ENCODE results near the gene IFI6. TPM values are rescaled to one million over a fixed set of nuclear protein-coding genes. Genes with fewer than 3 reads are reported as not detected.

IFI6 gene
- total RNA-seq, 1 experiment from 2014 or later: 19.4 TPM

DNA sequence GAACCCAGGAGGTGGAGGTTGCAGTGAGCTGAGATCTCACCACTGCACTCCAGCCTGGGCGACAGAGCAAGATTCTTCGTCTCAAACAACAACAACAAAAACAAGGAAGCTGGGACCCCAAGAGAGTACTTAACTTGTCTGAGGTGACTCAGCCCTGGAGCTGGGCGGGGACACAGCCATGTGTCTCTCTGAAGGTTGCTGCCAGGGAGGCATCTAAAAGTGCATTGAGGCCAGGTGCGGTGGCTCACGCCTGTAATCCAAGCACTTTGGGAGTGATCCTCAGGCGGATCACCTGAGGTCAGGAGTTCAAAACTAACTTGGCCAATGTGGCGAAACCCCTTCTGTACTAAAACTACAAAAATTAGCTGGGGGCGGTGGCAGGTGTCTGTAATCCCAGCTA, 7.7 kb downstream of the IFI6 start:
- POLR2A ChIA-PET (ENCODE audit: low non-redundant PET): no interaction called here

DNA sequence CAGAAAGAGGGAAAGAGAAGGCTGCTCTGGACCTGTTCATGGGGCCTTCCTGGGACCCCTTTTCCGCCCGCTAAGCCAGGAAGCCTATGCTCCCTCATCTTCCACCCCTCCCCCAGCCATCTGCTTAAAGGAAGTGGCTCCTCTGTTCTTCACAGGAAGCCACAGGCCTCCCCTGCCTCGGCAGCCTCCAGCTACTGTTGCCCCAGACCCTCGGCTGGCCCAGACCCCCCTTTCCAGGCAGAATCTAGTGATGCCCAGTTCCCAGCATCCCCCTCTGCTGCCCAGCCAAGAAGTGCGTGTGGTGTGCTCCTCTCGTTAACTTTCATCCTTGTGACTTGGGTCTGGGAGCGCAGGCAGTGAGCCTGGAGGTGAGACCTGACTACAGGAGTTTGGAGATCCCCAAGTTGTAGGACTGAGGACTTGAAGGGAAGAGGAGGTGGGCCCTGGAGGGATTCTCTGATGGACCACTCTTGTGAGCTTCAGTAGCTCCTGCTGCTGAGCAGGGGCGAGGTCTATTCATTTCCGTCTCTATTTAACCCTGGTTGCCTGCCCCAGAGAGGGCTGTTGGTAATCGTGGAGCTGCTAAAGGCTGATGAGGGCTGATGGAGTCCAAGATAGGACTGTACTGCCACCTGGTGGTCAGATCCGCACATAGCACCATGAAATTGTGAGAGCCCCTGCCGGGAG, 9.1 kb downstream of the IFI6 start:
- TF ChIP-seq, protein P1, sequence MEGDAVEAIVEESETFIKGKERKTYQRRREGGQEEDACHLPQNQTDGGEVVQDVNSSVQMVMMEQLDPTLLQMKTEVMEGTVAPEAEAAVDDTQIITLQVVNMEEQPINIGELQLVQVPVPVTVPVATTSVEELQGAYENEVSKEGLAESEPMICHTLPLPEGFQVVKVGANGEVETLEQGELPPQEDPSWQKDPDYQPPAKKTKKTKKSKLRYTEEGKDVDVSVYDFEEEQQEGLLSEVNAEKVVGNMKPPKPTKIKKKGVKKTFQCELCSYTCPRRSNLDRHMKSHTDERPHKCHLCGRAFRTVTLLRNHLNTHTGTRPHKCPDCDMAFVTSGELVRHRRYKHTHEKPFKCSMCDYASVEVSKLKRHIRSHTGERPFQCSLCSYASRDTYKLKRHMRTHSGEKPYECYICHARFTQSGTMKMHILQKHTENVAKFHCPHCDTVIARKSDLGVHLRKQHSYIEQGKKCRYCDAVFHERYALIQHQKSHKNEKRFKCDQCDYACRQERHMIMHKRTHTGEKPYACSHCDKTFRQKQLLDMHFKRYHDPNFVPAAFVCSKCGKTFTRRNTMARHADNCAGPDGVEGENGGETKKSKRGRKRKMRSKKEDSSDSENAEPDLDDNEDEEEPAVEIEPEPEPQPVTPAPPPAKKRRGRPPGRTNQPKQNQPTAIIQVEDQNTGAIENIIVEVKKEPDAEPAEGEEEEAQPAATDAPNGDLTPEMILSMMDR (conservative IDR thresholded peaks at IDR 0.05; ENCODE audit: low read depth, low read length): peak; percentile 88
- TF ChIP-seq EZH2 (IDR thresholded peaks at IDR 0.05; ENCODE audit: borderline replicate concordance, low read depth, low read length, poor library complexity, severe bottlenecking): no peak
- H3K4me3 ChIP-seq (ENCODE audit: low read depth, low read length, poor library complexity, severe bottlenecking): no peak overlapping the region
- BruUV-seq (replicated peaks): no TSS peak
- CTCF ChIA-PET: interaction anchor here (0.5 to 2.5 kb wide), 12 partner anchors 16 to 1746 kb away, joined by 3 to 40 read pairs (median 6); no protein-coding TSS in a partner anchor
- no peaks in the 10 kb centered on the region for H3K36me3 ChIP-seq (ENCODE audit: insufficient read depth, low read length, poor library complexity, severe bottlenecking)
- no peaks in the 10 kb centered on the region for H3K9me3 ChIP-seq (ENCODE audit: low read depth, low read length, poor library complexity, severe bottlenecking)
- intact Hi-C loops (cut with micrococcal nuclease; ENCODE audit: unreplicated experiment): loop anchor here (1.0 to 5.0 kb wide), 3 partner anchors 55 to 362 kb away; partner anchors contain the start of gene GPR3
- no peaks in the 10 kb centered on the region for H3K27me3 ChIP-seq (replicated peaks; ENCODE audit: insufficient read depth, low read depth, low read length, poor library complexity)
- H3K4me1 ChIP-seq (ENCODE audit: insufficient read depth, low read length, poor library complexity, severe bottlenecking): peaks cover 3% of the 10 kb centered on the region
- DNase-seq (ENCODE audit: low spot score): peak; percentile 89
- POLR2A ChIA-PET (ENCODE audit: low non-redundant PET): interaction anchor here (0.5 kb wide), 2 partner anchors 106 to 1468 kb away, joined by 5 to 8 read pairs; no protein-coding TSS in a partner anchor
- H3K27ac ChIP-seq (ENCODE audit: low read depth, low read length, poor library complexity, severe bottlenecking): peak overlapping the region; percentile 4

More for the DNA sequence above, 7.7 kb downstream of the IFI6 start:
- CTCF ChIA-PET: interaction anchor here (0.6 to 1.3 kb wide), 2 partner anchors 104 to 107 kb away, joined by 3 to 10 read pairs; no protein-coding TSS in a partner anchor
- TF ChIP-seq, protein P1 (conservative IDR thresholded peaks at IDR 0.05; ENCODE audit: low read depth, low read length): no peak
- no peak for TF ChIP-seq EZH2 (IDR thresholded peaks at IDR 0.05; ENCODE audit: borderline replicate concordance, low read depth, low read length, poor library complexity, severe bottlenecking)
- Histone ChIP-seq H3K4me1 (ENCODE audit: insufficient read depth, low read length, poor library complexity, severe bottlenecking) (peaks cover 3% of the 10 kb centered on the region), H3K4me3 (ENCODE audit: low read depth, low read length, poor library complexity, severe bottlenecking) (no peak overlapping the region), H3K36me3 (ENCODE audit: insufficient read depth, low read length, poor library complexity, severe bottlenecking) (no peaks in the 10 kb centered on the region), H3K27me3 (replicated peaks; ENCODE audit: insufficient read depth, low read depth, low read length, poor library complexity) (no peaks in the 10 kb centered on the region), H3K9me3 (ENCODE audit: low read depth, low read length, poor library complexity, severe bottlenecking) (no peaks in the 10 kb centered on the region), H3K27ac (ENCODE audit: low read depth, low read length, poor library complexity, severe bottlenecking) (no peak overlapping the region)
- no TSS peak for BruUV-seq (replicated peaks)
- DNase-seq (ENCODE audit: low spot score): no peak
- intact Hi-C loops (cut with micrococcal nuclease; ENCODE audit: unreplicated experiment): loop anchor here (5.0 kb wide), 1 partner anchor 272 kb away; the partner anchor contains the start of gene GPR3

DNA sequence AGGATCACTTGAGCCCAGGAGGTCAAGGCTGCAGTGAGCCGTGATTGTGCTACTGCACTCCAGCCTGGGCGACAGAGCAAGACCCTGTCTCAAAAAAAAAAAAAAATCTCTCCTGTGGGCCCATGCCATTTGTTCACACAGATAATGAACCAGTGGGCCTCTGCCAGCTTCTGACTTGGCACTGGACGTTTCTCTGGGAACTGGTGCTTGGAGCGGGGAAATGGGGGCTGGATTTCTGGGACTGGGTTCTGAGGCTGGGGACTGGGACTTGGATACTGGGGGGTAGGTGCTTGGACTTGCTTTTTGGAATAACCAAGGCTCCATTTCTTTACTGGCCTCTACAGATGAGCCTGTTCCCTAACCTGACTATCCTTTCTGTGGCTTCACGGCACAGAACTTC, 9.7 kb downstream of the IFI6 start:
- ChIA-PET POLR2A (ENCODE audit: low non-redundant PET) (no interaction called here), CTCF (interaction anchor here (1.4 to 2.5 kb wide), 6 partner anchors 45 to 365 kb away, joined by 5 to 40 read pairs (median 8); no protein-coding TSS in a partner anchor)
- no peak for DNase-seq (ENCODE audit: low spot score)
- Histone ChIP-seq H3K4me3 (ENCODE audit: low read depth, low read length, poor library complexity, severe bottlenecking) (no peak overlapping the region), H3K27me3 (replicated peaks; ENCODE audit: insufficient read depth, low read depth, low read length, poor library complexity) (no peaks in the 10 kb centered on the region), H3K9me3 (ENCODE audit: low read depth, low read length, poor library complexity, severe bottlenecking) (no peaks in the 10 kb centered on the region), H3K4me1 (ENCODE audit: insufficient read depth, low read length, poor library complexity, severe bottlenecking) (peaks cover 3% of the 10 kb centered on the region), H3K27ac (ENCODE audit: low read depth, low read length, poor library complexity, severe bottlenecking) (no peak overlapping the region), H3K36me3 (ENCODE audit: insufficient read depth, low read length, poor library complexity, severe bottlenecking) (no peaks in the 10 kb centered on the region)
- TF ChIP-seq, protein P1 (conservative IDR thresholded peaks at IDR 0.05; ENCODE audit: low read depth, low read length): no peak
- TF ChIP-seq EZH2 (IDR thresholded peaks at IDR 0.05; ENCODE audit: borderline replicate concordance, low read depth, low read length, poor library complexity, severe bottlenecking): no peak
- intact Hi-C loops (cut with micrococcal nuclease; ENCODE audit: unreplicated experiment): loop anchor here (2.0 to 5.0 kb wide), 2 partner anchors 270 to 361 kb away; partner anchors contain the start of gene GPR3
- no TSS peak for BruUV-seq (replicated peaks)
